ENCODE results near the gene MRPL51.

Gene MRPL51

GRCh38 chr12:6538420-6539313 is 45.6 kb upstream of the MRPL51 start:
- TF ChIP-seq ZFX (IDR thresholded peaks at IDR 0.05), result no peak
- TF ChIP-seq, protein P1, sequence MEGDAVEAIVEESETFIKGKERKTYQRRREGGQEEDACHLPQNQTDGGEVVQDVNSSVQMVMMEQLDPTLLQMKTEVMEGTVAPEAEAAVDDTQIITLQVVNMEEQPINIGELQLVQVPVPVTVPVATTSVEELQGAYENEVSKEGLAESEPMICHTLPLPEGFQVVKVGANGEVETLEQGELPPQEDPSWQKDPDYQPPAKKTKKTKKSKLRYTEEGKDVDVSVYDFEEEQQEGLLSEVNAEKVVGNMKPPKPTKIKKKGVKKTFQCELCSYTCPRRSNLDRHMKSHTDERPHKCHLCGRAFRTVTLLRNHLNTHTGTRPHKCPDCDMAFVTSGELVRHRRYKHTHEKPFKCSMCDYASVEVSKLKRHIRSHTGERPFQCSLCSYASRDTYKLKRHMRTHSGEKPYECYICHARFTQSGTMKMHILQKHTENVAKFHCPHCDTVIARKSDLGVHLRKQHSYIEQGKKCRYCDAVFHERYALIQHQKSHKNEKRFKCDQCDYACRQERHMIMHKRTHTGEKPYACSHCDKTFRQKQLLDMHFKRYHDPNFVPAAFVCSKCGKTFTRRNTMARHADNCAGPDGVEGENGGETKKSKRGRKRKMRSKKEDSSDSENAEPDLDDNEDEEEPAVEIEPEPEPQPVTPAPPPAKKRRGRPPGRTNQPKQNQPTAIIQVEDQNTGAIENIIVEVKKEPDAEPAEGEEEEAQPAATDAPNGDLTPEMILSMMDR (conservative IDR thresholded peaks at IDR 0.05), result no peak
- H3K27ac ChIP-seq, result peak overlapping the region; percentile 13; the same call in 1 of the 2 replicates

DNA sequence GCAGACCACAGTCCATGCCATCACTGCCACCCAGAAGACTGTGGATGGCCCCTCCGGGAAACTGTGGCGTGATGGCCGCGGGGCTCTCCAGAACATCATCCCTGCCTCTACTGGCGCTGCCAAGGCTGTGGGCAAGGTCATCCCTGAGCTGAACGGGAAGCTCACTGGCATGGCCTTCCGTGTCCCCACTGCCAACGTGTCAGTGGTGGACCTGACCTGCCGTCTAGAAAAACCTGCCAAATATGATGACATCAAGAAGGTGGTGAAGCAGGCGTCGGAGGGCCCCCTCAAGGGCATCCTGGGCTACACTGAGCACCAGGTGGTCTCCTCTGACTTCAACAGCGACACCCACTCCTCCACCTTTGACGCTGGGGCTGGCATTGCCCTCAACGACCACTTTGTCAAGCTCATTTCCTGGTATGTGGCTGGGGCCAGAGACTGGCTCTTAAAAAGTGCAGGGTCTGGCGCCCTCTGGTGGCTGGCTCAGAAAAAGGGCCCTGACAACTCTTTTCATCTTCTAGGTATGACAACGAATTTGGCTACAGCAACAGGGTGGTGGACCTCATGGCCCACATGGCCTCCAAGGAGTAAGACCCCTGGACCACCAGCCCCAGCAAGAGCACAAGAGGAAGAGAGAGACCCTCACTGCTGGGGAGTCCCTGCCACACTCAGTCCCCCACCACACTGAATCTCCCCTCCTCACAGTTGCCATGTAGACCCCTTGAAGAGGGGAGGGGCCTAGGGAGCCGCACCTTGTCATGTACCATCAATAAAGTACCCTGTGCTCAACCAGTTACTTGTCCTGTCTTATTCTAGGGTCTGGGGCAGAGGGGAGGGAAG is 44.7 kb upstream of the MRPL51 start:
- TF ChIP-seq, protein P1 (conservative IDR thresholded peaks at IDR 0.05), result peak; percentile 95
- H3K27ac ChIP-seq, result peak overlapping the region; percentile 13

DNA sequence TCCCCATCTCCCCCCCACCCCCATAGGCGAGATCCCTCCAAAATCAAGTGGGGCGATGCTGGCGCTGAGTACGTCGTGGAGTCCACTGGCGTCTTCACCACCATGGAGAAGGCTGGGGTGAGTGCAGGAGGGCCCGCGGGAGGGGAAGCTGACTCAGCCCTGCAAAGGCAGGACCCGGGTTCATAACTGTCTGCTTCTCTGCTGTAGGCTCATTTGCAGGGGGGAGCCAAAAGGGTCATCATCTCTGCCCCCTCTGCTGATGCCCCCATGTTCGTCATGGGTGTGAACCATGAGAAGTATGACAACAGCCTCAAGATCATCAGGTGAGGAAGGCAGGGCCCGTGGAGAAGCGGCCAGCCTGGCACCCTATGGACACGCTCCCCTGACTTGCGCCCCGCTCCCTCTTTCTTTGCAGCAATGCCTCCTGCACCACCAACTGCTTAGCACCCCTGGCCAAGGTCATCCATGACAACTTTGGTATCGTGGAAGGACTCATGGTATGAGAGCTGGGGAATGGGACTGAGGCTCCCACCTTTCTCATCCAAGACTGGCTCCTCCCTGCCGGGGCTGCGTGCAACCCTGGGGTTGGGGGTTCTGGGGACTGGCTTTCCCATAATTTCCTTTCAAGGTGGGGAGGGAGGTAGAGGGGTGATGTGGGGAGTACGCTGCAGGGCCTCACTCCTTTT is 44.0 kb upstream of the MRPL51 start:
- TF ChIP-seq, protein P1 (conservative IDR thresholded peaks at IDR 0.05), result no peak
- TF ChIP-seq ZFX (IDR thresholded peaks at IDR 0.05), result no peak
- peak overlapping the region; percentile 13 for H3K27ac ChIP-seq

DNA sequence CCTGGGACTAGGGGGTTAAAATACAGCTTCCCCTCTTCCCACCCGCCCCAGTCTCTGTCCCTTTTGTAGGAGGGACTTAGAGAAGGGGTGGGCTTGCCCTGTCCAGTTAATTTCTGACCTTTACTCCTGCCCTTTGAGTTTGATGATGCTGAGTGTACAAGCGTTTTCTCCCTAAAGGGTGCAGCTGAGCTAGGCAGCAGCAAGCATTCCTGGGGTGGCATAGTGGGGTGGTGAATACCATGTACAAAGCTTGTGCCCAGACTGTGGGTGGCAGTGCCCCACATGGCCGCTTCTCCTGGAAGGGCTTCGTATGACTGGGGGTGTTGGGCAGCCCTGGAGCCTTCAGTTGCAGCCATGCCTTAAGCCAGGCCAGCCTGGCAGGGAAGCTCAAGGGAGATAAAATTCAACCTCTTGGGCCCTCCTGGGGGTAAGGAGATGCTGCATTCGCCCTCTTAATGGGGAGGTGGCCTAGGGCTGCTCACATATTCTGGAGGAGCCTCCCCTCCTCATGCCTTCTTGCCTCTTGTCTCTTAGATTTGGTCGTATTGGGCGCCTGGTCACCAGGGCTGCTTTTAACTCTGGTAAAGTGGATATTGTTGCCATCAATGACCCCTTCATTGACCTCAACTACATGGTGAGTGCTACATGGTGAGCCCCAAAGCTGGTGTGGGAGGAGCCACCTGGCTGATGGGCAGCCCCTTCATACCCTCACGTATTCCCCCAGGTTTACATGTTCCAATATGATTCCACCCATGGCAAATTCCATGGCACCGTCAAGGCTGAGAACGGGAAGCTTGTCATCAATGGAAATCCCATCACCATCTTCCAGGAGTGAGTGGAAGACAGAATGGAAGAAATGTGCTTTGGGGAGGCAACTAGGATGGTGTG is 43.1 kb upstream of the MRPL51 start:
- no peak for TF ChIP-seq ZFX (IDR thresholded peaks at IDR 0.05)
- TF ChIP-seq, protein P1 (conservative IDR thresholded peaks at IDR 0.05), result no peak
- H3K27ac ChIP-seq, result peak overlapping the region; percentile 97

- peak overlapping the region; percentile 97 for H3K27ac ChIP-seq
- no peak for TF ChIP-seq ZFX (IDR thresholded peaks at IDR 0.05)
Observed at GRCh38 chr12:6535697-6535946, 42.6 kb upstream of the MRPL51 start.

DNA sequence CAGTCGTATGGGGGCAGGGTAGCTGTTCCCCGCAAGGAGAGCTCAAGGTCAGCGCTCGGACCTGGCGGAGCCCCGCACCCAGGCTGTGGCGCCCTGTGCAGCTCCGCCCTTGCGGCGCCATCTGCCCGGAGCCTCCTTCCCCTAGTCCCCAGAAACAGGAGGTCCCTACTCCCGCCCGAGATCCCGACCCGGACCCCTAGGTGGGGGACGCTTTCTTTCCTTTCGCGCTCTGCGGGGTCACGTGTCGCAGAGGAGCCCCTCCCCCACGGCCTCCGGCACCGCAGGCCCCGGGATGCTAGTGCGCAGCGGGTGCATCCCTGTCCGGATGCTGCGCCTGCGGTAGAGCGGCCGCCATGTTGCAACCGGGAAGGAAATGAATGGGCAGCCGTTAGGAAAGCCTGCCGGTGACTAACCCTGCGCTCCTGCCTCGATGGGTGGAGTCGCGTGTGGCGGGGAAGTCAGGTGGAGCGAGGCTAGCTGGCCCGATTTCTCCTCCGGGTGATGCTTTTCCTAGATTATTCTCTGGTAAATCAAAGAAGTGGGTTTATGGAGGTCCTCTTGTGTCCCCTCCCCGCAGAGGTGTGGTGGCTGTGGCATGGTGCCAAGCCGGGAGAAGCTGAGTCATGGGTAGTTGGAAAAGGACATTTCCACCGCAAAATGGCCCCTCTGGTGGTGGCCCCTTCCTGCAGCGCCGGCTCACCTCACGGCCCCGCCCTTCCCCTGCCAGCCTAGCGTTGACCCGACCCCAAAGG is 42.1 kb upstream of the MRPL51 start:
- TF ChIP-seq ZFX (IDR thresholded peaks at IDR 0.05), result no peak
- TF ChIP-seq, protein P1 (conservative IDR thresholded peaks at IDR 0.05), result no peak
- H3K27ac ChIP-seq, result peak overlapping the region; percentile 97

DNA sequence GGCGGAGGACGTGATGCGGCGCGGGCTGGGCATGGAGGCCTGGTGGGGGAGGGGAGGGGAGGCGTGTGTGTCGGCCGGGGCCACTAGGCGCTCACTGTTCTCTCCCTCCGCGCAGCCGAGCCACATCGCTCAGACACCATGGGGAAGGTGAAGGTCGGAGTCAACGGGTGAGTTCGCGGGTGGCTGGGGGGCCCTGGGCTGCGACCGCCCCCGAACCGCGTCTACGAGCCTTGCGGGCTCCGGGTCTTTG is 41.6 kb upstream of the MRPL51 start:
- H3K27ac ChIP-seq, result peak overlapping the region; percentile 97
- peak; percentile 65; the same call in 1 of the 2 replicates for TF ChIP-seq ZFX (IDR thresholded peaks at IDR 0.05)
- TF ChIP-seq, protein P1 (conservative IDR thresholded peaks at IDR 0.05), result no peak

Data from C4-2B (cell line).